ENCODE data around the gene ADTRP.
"Not testable (repeated sequence)": the region's sequence is repeated elsewhere in the genome, so short reads cannot be mapped to it uniquely, and the experiment has no call there.

ADTRP gene

DNA sequence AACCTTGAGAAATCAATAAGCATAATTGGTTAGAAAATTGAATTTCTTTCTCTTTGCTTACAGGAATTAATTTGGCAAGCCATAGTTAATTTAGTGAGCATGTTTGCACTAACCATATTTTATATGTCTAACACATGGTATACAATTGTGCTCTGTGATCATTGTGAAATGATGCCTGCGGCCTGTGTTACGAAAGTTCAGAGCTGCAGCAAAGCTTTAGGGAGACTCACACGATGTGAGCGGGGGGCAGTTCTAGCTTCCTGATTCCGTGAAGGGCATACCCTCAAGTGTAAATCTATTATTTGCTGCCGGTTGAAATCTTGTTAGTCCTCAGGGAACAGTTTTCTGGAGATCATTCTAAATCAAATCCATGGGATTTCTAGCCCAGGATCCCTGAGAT, 25.5 kb upstream of the ADTRP start:
- no peak for DNase-seq (ENCODE audit: low read depth in 2 of 2)
- H3K4me3 ChIP-seq (replicated peaks in 1 of 2; ENCODE audit: low read depth in 2 of 2, low read length in 2 of 2) = no peak overlapping the region
- TF ChIP-seq, protein P1, sequence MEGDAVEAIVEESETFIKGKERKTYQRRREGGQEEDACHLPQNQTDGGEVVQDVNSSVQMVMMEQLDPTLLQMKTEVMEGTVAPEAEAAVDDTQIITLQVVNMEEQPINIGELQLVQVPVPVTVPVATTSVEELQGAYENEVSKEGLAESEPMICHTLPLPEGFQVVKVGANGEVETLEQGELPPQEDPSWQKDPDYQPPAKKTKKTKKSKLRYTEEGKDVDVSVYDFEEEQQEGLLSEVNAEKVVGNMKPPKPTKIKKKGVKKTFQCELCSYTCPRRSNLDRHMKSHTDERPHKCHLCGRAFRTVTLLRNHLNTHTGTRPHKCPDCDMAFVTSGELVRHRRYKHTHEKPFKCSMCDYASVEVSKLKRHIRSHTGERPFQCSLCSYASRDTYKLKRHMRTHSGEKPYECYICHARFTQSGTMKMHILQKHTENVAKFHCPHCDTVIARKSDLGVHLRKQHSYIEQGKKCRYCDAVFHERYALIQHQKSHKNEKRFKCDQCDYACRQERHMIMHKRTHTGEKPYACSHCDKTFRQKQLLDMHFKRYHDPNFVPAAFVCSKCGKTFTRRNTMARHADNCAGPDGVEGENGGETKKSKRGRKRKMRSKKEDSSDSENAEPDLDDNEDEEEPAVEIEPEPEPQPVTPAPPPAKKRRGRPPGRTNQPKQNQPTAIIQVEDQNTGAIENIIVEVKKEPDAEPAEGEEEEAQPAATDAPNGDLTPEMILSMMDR (IDR thresholded peaks at IDR 0.05; ENCODE audit: low read depth, low read length) = no peak

DNA sequence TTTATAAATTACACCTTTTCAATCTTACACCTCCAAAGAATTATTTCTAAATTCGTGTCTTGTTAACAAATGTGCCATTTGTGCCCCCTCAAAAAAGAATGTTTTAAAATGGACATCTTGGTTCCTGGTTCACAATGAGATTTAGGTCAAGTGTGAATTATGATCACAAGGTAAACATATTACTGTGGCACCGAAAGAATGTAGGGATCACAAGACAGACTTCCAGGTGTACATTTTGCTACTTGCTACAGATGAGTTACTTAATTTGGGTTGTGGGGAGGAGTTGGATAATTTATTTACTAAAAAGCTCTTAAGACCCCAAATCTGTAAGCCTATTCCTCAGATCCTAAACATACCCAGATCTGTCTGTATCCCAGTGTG, 25.0 kb upstream of the ADTRP start:
- no peak overlapping the region for H3K4me3 ChIP-seq (replicated peaks in 1 of 2; ENCODE audit: low read depth in 2 of 2, low read length in 2 of 2)
- TF ChIP-seq, protein P1 (IDR thresholded peaks at IDR 0.05; ENCODE audit: low read depth, low read length) = no peak
- DNase-seq (ENCODE audit: low read depth in 2 of 2) = no peak

DNA sequence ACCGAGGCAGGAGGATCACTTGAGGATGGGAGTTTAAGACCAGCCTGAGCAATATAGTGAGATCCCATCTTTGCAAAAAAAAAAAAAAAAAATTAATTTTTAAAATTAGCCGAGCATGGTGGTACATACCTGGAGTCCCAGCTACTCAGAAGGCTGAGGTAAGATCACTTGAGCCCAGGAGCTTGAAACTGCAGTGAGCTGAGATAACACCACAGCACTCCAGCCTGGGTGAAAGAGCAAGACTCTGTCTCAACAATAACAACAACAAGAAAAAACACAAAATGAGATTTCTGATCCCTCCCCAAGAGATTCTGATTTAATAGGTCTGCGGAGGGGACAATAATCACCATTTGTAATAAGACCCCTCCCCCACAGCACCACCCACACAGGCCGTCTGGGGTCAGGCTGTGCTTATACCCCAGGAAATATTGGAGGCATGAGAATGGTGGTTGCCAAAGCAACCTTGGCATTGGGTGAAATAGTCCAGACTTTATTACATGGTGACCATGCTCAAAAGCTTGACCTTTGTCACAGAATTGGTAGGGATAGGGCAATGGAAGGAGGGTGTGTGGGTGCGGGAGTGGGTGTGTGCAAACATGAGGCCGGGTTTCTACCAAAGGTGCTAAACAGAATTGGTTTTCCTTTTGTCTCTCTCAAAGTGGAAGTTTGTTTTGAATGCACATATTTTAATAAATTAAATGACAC, 24.4 kb upstream of the ADTRP start:
- TF ChIP-seq, protein P1 (IDR thresholded peaks at IDR 0.05; ENCODE audit: low read depth, low read length) = no peak
- DNase-seq (ENCODE audit: low read depth in 2 of 2) = no peak
- no peak overlapping the region for H3K4me3 ChIP-seq (replicated peaks in 1 of 2; ENCODE audit: low read depth in 2 of 2, low read length in 2 of 2)

DNA sequence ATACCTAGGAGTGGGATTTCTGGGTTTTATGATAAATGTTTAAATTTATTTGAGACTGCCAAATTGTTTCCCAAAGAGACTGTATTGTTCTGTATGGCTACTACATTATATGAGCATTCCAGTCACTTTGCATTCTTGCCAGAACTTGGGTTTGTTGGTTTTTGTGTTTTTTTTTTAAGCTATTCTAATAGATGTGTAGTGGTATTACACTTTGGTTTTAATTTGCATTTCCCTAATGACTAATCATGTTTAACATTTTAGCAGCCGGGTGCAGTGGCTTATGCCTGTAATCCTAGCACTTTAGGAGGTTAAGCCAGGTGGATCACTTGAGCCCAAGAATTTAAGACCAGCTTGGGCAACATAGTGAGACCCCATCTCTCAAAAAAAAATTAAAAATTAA, 21.9 kb upstream of the ADTRP start:
- H3K4me3 ChIP-seq (replicated peaks in 1 of 2; ENCODE audit: low read depth in 2 of 2, low read length in 2 of 2); DNase-seq (ENCODE audit: low read depth in 2 of 2): not testable (repeated sequence)

DNA sequence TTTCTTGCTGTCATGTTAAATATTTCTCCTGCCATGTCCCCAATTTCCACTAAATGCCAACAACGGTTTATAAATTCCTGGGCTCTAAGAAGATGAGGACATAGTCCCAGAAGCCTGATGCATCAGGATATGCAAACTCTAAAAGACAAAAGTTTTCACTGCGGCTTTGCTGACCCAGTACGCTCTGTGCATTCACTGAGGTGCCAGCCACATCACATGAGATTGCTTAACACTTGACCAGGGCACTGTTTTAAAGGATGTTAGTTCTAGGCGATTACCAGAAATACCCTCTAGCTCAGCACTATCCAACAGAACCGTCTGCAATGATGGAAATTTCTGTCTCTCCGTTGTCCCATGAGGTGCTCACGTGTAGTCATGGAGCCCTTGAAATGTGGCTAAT, 19.9 kb upstream of the ADTRP start:
- no peak overlapping the region for H3K4me3 ChIP-seq (replicated peaks in 1 of 2; ENCODE audit: low read depth in 2 of 2, low read length in 2 of 2)
- TF ChIP-seq, protein P1 (IDR thresholded peaks at IDR 0.05; ENCODE audit: low read depth, low read length) = no peak
- DNase-seq (ENCODE audit: low read depth in 2 of 2) = no peak

DNA sequence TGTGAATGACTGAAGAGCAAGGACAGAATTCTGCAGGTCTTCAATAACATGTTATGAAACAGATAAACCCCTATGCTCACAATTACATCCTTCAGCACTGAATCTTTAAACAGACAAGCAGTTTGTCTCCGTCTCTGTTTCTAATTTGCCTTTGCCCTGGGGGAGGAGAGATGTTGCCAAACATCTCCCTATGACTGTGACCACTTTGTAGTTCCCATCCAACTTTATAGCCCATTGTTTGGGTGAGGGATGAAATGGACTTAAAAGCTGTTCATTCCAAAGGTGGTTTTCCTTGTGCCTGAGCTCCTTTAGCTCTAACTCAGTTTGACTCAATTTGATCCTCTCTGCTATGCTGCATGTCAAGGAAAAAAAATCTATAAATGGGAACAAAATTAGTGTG, 19.5 kb upstream of the ADTRP start:
- DNase-seq (ENCODE audit: low read depth in 2 of 2) = no peak

DNA sequence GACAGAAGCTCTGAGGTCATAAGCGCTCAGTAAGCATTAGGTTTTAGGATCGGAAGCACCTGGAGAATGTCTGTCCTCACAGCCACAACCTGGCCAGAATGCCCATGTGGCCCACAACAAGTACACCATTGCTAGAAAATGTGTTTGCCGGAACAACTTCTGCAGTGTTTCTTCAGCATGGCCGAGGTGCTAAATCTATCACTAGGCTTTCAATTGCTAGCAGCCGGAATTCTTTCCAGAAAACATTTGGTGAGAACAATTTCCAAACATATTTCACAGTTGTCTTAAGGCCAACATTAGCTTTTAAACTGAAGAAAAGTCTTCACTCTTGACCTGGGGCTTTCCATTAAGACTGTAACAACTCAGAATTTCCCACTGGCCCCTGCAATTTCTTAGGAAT, 18.2 kb upstream of the ADTRP start:
- no peak for DNase-seq (ENCODE audit: low read depth in 2 of 2)
- TF ChIP-seq, protein P1 (IDR thresholded peaks at IDR 0.05; ENCODE audit: low read depth, low read length) = no peak
- no peak overlapping the region for H3K4me3 ChIP-seq (replicated peaks in 1 of 2; ENCODE audit: low read depth in 2 of 2, low read length in 2 of 2)

More for the DNA sequence above, 19.5 kb upstream of the ADTRP start:
- no peak overlapping the region for H3K4me3 ChIP-seq (replicated peaks in 1 of 2; ENCODE audit: low read depth in 2 of 2, low read length in 2 of 2)
- TF ChIP-seq, protein P1 (IDR thresholded peaks at IDR 0.05; ENCODE audit: low read depth, low read length) = no peak

All from cardiac fibroblast (primary cell).